Mucosa of stomach (tissue), 1 donor: Measurements from ENCODE around the gene GDF2.

Experiments
- H3K27me3 ChIP-seq: one replicate; pipeline ENCODE4 v1.7.0; 2013; ENCODE audit warnings: mild to moderate bottlenecking, low read length; ENCODE audit not compliant: control insufficient read depth, insufficient read depth
- H3K36me3 ChIP-seq: one replicate; pipeline ENCODE4 v1.7.0; 2013; ENCODE audit warnings: low read length; ENCODE audit not compliant: control insufficient read depth, insufficient read depth
- H3K4me1 ChIP-seq: one replicate; pipeline ENCODE4 v1.7.0; 2013; ENCODE audit warnings: mild to moderate bottlenecking, low read length; ENCODE audit not compliant: control insufficient read depth, insufficient read depth
- H3K4me3 ChIP-seq: one replicate; pipeline ENCODE4 v1.7.0; 2013; ENCODE audit warnings: low read length
- H3K9ac ChIP-seq: one replicate; pipeline ENCODE4 v1.7.0; 2013; ENCODE audit warnings: mild to moderate bottlenecking, low read length, moderate library complexity
- H3K9me3 ChIP-seq: one replicate; pipeline ENCODE4 v1.7.0; 2013; ENCODE audit warnings: mild to moderate bottlenecking, low read length, moderate library complexity; ENCODE audit not compliant: control insufficient read depth
- donor health status: Pancreatic carcinoma.

The GDF2 gene

DNA sequence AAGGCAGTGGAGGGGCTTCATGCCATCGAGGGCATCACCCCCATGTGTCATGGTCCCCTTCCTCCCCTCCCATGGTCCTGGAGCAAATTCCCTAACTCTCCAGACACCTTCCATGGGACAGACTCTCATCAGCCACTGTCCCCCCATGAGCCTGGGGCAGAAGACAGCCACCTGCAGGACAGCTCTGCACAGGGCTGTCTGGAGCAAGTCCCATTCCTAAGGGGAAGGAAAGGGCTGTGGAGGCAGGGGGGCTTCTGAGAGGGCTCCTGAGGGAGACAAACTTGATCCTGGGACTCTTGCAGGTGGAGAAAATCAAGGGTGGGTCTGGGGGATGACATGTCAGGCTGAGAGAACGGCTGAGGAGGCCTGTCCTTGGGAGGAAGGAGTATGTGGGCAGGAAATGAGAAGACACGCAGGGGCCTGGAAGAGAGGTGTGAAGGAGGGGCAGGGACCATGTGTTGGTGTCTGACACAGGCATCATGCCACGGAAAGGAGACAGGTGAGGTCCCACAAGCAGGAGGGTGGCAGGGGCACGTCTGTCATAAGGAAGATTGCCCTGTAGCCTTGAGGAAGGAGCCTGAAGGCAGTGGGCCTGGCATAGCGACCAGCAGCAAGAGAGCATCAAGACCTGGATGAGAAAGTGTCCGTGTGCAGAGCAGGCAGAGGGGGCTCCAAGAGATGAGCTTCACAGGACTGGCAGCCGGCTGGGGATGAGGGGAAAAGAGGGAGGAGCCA lies 36.7 kb upstream of the GDF2 start:
- no peaks in the 10 kb centered on the region for H3K4me1 ChIP-seq
- no peak overlapping the region for H3K4me3 ChIP-seq
- H3K9me3 ChIP-seq: no peaks in the 10 kb centered on the region
- H3K9ac ChIP-seq: no peak overlapping the region
- peaks cover 12% of the 10 kb centered on the region for H3K27me3 ChIP-seq
- no peaks in the 10 kb centered on the region for H3K36me3 ChIP-seq

DNA sequence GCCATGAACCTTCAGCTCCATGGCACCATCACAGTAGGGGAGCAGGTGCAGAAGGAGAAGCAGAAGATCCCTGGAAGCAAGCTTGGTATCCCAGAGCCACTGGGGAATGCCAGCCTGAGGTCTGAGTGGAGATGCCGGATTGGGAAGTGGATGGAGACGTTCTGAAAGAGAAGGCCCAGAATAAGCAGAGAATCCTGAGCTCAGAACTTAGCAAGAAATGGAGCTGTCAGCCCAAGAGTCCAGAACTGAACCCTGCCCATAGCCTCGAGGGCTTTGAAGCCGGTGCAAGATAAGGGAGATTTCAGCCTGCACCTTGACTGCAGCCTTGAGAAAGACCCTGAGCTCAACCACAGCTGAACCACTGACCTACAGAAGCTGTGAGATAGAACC lies 36.1 kb upstream of the GDF2 start:
- Histone ChIP-seq H3K4me1 (no peaks in the 10 kb centered on the region), H3K9me3 (no peaks in the 10 kb centered on the region), H3K9ac (no peak overlapping the region), H3K4me3 (no peak overlapping the region), H3K27me3 (peaks cover 12% of the 10 kb centered on the region), H3K36me3 (no peaks in the 10 kb centered on the region)

DNA sequence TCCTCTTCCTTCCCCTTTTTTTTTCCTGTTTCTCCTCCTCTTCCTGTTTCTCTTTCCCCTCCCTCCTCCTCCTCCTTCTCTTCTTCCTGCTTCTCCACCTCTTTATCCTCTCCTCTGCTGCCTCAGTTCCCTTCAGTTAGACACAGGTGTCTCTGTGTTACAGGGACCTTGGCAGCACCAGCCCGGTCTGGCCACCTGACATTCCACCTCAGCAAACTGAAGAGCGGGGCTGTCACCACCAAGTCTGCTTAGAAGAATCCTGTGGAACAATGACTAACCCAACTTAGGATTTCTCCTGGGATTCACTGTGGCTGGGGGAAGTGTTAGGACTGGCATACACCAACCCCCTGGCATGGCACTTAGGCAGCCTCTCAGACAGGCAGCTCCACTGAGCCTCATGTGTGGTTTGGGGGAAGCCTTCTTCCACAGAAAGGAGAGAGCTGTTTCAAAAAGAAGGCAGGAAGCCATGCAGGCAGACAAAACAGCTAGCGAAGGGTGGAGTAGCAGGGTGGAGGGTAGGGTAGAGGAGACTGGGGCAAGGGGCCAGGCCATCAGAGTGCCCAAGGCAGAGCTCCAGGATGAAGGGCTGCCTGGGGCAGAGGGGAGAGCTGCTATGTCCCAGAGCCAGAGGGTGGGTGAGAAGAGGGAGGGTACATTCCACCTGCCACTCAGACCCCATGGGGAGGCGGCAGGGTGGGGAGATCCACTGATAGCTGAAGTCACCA lies 35.5 kb upstream of the GDF2 start:
- Histone ChIP-seq H3K36me3 (no peaks in the 10 kb centered on the region), H3K4me3 (no peak overlapping the region), H3K9me3 (no peaks in the 10 kb centered on the region), H3K27me3 (peaks cover 12% of the 10 kb centered on the region), H3K4me1 (no peaks in the 10 kb centered on the region), H3K9ac (no peak overlapping the region)

DNA sequence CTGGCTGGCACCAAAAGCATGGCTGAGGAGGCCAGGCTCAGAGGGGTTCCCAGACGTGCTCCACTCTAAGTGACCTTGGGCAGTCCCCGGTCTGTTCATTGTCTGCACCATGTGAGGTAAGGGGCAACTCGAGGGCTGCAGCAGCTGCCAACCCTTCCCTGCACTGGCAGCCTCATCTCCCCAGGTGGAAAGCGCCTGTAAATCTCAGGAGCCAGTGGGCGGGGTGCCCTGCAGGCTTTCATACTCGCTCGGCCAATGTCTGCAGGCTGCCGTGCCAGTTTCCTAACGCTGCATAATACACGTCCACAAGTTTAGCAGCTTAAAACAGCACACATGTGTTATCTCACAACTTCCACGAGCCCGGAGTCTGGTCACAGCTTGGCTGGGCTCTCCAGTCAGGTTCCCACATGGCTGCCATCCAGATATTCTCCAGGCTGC lies 34.9 kb upstream of the GDF2 start:
- H3K4me3 ChIP-seq: no peak overlapping the region
- H3K9me3 ChIP-seq: no peaks in the 10 kb centered on the region
- H3K27me3 ChIP-seq: peaks cover 12% of the 10 kb centered on the region
- no peaks in the 10 kb centered on the region for H3K36me3 ChIP-seq
- no peak overlapping the region for H3K9ac ChIP-seq
- no peaks in the 10 kb centered on the region for H3K4me1 ChIP-seq

DNA sequence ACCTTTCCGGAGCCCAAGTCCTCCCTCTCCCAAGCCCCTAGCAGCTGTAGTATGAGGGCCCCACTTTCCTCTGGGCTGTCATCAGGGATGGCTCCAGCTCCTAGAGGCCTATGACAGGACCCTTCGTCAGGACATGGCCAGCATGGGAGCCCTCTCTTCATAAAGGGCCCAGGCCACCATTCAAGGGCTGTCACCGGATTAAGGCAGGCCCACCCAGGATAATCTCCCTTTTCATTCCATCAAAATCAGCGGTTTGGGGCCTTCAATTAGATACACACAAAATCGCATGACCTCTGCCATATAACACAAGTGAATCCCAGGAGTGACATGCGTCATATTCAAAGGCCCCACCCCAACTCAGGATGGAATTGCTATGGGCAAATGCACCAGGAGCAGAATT lies 34.4 kb upstream of the GDF2 start:
- Histone ChIP-seq H3K4me1 (no peaks in the 10 kb centered on the region), H3K36me3 (no peaks in the 10 kb centered on the region), H3K27me3 (peaks cover 12% of the 10 kb centered on the region), H3K4me3 (no peak overlapping the region), H3K9me3 (no peaks in the 10 kb centered on the region), H3K9ac (no peak overlapping the region)

DNA sequence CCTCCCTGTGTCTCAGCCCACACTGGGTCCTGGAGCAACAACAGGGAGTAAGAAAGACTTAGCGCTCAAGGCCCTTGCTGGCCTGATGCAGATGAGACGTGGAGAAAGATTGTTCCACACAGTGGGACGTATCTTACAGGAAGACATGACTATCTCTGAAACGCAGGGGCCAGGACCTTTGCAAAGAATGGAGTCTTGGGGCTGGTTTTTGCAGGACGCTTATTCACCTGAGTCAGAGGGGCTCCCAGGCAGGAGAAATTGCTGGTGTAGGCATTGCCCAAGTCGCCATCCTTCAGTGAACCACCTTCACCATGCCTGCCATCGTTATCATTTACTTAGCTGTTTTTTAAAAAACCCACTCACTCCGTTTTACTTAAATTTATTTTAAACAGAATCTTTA lies 34.0 kb upstream of the GDF2 start:
- H3K27me3 ChIP-seq: peaks cover 12% of the 10 kb centered on the region
- no peak overlapping the region for H3K4me3 ChIP-seq
- no peaks in the 10 kb centered on the region for H3K4me1 ChIP-seq
- H3K9ac ChIP-seq: no peak overlapping the region
- no peaks in the 10 kb centered on the region for H3K36me3 ChIP-seq
- no peaks in the 10 kb centered on the region for H3K9me3 ChIP-seq

DNA sequence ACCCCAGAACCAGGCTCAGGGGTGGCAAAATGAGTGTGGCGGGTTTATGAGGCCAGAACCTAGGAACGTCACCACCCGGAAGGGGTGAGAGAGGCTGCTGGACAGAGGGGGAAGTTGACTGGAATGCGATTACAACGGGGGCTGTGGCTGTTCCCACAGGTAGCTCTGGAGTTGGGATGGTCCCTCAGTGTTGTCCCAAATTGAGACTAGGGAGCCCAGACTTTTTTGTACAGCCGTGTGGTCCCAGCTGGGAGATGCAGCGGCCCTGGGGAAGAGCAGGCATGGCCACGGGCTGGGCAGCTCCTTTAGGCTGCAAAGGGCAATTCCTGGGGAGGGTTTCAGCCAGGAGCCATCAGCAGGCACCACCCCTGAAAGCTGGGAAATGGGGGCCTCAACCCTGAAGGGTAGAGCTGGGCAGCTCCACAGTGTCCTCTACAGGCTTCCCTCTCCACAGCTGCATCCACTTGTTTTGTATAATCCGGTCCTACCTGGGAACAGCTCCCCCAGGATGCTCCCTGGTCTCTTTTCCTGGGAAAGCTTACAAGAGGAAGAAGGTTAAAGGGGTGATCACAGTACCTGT lies 33.2 kb upstream of the GDF2 start:
- no peaks in the 10 kb centered on the region for H3K4me1 ChIP-seq
- H3K9ac ChIP-seq: no peak overlapping the region
- no peaks in the 10 kb centered on the region for H3K9me3 ChIP-seq
- H3K4me3 ChIP-seq: no peak overlapping the region
- H3K27me3 ChIP-seq: peaks cover 12% of the 10 kb centered on the region
- H3K36me3 ChIP-seq: no peaks in the 10 kb centered on the region

DNA sequence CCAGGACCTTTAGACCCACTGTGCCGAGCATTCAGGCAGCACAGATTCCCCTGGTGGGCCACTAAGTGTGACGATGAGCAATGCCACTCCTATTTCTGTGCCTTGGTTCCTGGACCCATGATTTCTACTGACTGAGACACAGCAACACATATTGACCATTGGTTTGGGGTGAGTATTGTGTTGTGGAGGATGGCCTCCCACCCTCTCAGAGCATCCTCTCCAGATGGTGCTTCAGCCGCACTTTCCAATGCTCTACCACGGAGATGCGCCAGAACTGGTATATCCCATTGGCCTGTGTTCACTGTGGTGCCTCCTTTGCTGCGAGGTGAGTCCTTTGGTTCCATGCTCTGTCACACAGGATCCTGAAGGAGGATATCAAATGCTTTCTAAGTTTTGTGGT lies 32.3 kb upstream of the GDF2 start:
- Histone ChIP-seq H3K9me3 (no peaks in the 10 kb centered on the region), H3K27me3 (peaks cover 15% of the 10 kb centered on the region), H3K36me3 (no peaks in the 10 kb centered on the region), H3K4me3 (no peak overlapping the region), H3K9ac (no peak overlapping the region), H3K4me1 (no peaks in the 10 kb centered on the region)

DNA sequence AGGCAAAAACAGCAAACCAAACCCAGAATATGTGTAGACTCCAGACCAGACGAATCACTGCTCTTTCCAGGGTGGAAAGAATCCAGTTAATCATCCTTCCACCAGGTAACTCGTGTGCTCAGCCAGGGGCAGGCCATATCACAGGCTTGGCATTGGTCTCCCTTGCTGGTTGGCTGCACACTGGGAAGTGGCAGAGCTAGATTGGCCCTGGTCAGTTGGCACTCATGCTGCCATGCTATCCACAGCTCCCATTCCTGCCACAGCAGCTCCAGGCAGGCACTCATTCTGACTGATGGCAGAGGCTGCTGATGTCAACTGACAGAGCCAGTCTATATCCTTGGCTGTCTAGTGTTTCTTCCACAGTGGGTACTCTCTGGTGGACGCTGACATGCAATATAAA lies 31.9 kb upstream of the GDF2 start:
- H3K4me3 ChIP-seq: no peak overlapping the region
- H3K4me1 ChIP-seq: no peaks in the 10 kb centered on the region
- no peaks in the 10 kb centered on the region for H3K9me3 ChIP-seq
- H3K36me3 ChIP-seq: no peaks in the 10 kb centered on the region
- peaks cover 17% of the 10 kb centered on the region for H3K27me3 ChIP-seq
- H3K9ac ChIP-seq: no peak overlapping the region

DNA sequence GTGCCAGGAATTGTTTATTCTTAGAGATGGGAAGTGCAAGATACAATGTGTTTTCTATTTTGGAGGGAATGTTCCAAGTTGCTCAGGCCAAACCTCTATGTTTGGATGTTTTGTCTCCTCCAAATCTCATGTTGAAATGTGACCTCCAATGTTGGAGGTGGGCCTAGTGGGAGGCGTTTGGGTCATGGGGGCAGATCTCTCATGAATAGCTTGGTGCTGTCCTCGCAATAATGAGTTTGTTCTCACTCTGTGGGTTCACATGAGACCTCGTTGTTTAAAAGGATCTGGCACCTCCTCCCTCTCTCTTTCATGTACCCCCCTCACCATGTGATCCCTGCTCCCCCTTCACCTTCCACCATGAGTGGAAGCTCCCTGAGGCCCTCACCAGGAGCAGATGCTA lies 30.6 kb upstream of the GDF2 start:
- Histone ChIP-seq H3K9ac (no peak overlapping the region), H3K9me3 (no peaks in the 10 kb centered on the region), H3K4me1 (no peaks in the 10 kb centered on the region), H3K4me3 (no peak overlapping the region), H3K27me3 (peaks cover 15% of the 10 kb centered on the region), H3K36me3 (no peaks in the 10 kb centered on the region)

DNA sequence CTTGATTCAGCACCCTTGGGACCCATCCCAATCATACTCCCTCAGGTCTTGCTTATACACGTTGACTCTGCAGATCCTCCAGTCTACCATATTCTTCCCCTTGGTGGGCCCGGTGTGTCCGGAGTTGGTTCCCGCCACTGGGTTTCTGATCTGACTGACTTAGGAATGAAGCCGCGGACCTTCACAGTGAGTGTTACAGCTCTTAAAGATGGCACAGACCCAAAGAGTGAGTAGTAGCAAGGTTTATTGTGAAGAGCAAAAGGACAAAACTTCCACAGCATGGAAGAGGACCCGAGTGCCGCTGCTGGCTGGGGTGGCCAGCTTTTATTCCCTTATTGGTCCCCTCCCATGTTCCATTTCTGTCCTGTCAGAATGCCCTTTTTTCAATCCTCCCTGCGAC lies 28.2 kb upstream of the GDF2 start:
- Histone ChIP-seq H3K9me3 (no peaks in the 10 kb centered on the region), H3K4me3 (no peak overlapping the region)

DNA sequence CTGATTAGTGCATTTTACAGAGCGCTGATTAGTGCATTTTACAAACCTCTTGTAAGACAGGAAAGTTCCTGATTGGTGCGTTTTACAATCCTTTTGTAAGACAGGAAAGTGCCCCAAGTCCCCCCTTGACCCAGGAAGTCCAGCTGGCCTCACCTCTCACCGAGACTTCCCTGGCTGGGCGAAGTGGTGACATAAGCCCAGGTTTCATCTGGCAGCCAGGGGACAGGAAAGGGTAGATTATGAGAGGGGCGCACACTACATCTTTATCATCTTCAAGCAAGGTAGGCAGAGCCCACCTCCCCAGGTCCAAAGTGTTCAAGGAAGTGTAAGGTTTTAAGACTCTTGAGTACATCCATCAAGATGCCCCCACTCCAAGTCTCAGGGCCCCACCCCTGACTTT lies 27.8 kb upstream of the GDF2 start:
- Histone ChIP-seq H3K27me3 (peaks cover 31% of the 10 kb centered on the region), H3K36me3 (no peaks in the 10 kb centered on the region), H3K9me3 (no peaks in the 10 kb centered on the region), H3K4me3 (no peak overlapping the region), H3K9ac (no peak overlapping the region), H3K4me1 (no peaks in the 10 kb centered on the region)

More for the DNA sequence above, 28.2 kb upstream of the GDF2 start:
- H3K36me3 ChIP-seq: no peaks in the 10 kb centered on the region
- no peaks in the 10 kb centered on the region for H3K4me1 ChIP-seq
- no peak overlapping the region for H3K9ac ChIP-seq
- H3K27me3 ChIP-seq: peaks cover 26% of the 10 kb centered on the region
